Glutamatergic neuron (in vitro differentiated cells): ENCODE results near the gene USP36. TPM values are rescaled to one million over a fixed set of nuclear protein-coding genes. Genes with fewer than 3 reads are reported as not detected.
A peak's percentile ranks its signal among the peaks of the same experiment; 100 is the strongest.

ENCODE experiments used
- DNase-seq: peaks from one replicate; pipeline ENCODE4 v3.0.0; 2022
- H3K27ac Mint-ChIP-seq: one replicate; pipeline ENCODE4 v1.8.0; 2020; ENCODE audit warnings: mild to moderate bottlenecking, mixed read lengths, inconsistent platforms; ENCODE audit not compliant: unreplicated experiment
- H3K27me3 Mint-ChIP-seq: one replicate; pipeline ENCODE4 v1.8.0; 2020; ENCODE audit warnings: mild to moderate bottlenecking, moderate library complexity, mixed read lengths, inconsistent platforms; ENCODE audit not compliant: unreplicated experiment
- H3K36me3 Mint-ChIP-seq: one replicate; pipeline ENCODE4 v1.8.0; 2020; ENCODE audit warnings: mild to moderate bottlenecking, mixed read lengths, inconsistent platforms; ENCODE audit not compliant: unreplicated experiment
- H3K4me1 Mint-ChIP-seq: one replicate; pipeline ENCODE4 v1.8.0; 2020; ENCODE audit warnings: mild to moderate bottlenecking, low read depth, mixed read lengths, inconsistent platforms; ENCODE audit not compliant: unreplicated experiment
- H3K4me3 Mint-ChIP-seq: one replicate; pipeline ENCODE4 v1.8.0; 2020; ENCODE audit warnings: mild to moderate bottlenecking, mixed read lengths, inconsistent platforms; ENCODE audit not compliant: unreplicated experiment
- H3K9me3 Mint-ChIP-seq: one replicate; pipeline ENCODE4 v1.8.0; 2020; ENCODE audit warnings: mild to moderate bottlenecking, moderate library complexity, mixed read lengths, inconsistent platforms; ENCODE audit not compliant: unreplicated experiment
- total RNA-seq: library from RNA; stranded (reverse); fragmentation: NEBNext Ultra II Directional; extraction: Animal tissue kit (Norgen Biotek cat#: 25700); gene quantifications from one replicate; pipeline ENCODE4 v1.2.1, GENCODE V29; 2021; ENCODE audit not compliant: unreplicated experiment
- TF ChIP-seq, protein P1 (sequence below): fragments of 200-600 bp; sonication (generic); IDR thresholded peaks from one replicate; pipeline ENCODE4 v1.5.0; 2021; ENCODE audit not compliant: partially characterized antibody, unreplicated experiment

The USP36 gene
- total RNA-seq, 1 donor from 2014 or later, result 45.3 TPM

DNA sequence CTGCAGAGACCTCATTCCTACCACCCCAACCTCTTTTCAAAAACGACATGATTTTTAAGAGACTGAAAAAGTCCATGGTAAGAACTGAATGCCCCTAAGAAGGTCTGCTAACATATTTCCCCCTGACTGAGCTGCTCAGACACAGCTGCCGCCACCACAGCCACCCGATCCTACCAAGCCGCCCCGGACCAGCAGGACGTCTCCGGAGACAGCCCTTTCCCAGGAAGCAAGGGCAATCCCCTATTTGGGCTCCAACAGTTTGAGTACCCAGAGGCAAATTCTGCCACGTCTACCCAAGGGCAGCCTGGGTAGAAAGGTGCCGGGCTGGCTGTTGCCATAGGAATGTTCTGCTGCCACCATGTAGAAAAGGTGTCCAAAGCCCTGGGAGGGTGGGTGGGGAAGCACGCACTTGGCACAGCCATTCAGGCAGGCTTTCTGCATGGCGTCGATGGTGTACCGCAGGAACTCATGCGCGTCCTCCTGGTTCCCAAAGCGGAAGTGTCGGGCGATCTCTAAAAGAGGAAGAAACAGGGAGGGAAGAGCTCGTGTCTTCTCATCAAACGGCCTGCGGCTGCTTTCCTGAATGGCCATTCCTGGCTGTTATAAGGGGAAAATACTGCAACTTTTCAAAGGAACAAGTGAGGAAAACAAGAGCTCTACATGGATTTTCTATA, 13.6 kb downstream of the USP36 start:
- TF ChIP-seq, protein P1, sequence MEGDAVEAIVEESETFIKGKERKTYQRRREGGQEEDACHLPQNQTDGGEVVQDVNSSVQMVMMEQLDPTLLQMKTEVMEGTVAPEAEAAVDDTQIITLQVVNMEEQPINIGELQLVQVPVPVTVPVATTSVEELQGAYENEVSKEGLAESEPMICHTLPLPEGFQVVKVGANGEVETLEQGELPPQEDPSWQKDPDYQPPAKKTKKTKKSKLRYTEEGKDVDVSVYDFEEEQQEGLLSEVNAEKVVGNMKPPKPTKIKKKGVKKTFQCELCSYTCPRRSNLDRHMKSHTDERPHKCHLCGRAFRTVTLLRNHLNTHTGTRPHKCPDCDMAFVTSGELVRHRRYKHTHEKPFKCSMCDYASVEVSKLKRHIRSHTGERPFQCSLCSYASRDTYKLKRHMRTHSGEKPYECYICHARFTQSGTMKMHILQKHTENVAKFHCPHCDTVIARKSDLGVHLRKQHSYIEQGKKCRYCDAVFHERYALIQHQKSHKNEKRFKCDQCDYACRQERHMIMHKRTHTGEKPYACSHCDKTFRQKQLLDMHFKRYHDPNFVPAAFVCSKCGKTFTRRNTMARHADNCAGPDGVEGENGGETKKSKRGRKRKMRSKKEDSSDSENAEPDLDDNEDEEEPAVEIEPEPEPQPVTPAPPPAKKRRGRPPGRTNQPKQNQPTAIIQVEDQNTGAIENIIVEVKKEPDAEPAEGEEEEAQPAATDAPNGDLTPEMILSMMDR, result no peak
- DNase-seq, result no peak
- Mint-ChIP-seq H3K9me3 (peaks cover 1% of the 10 kb centered on the region), H3K27me3 (peaks cover 9% of the 10 kb centered on the region), H3K36me3 (no peaks in the 10 kb centered on the region), H3K4me1 (peaks cover 2% of the 10 kb centered on the region), H3K27ac (no peak overlapping the region), H3K4me3 (no peak overlapping the region)

DNA sequence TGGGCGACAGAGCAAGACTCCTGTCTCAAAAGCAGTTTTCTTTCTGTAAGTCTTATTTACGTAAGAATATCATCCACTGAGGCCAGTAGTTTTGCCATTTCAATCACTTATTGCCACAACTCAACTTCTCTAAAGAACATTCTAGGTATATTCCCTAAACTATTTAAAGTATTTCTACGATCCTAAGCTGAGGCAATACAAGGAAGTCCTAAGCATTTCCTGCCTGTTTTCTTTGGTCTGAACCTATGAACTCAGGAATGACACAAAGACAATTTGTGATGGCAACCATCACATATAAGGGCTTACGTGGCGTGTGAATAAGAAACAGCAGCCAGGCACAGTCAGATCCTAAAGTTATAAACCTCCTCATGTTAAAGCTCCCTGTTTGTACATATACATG, 14.2 kb downstream of the USP36 start:
- Mint-ChIP-seq H3K4me1 (peaks cover 2% of the 10 kb centered on the region), H3K4me3 (no peak overlapping the region), H3K36me3 (no peaks in the 10 kb centered on the region), H3K27ac (no peak overlapping the region), H3K27me3 (peaks cover 9% of the 10 kb centered on the region), H3K9me3 (peaks cover 1% of the 10 kb centered on the region)
- TF ChIP-seq, protein P1, result no peak
- DNase-seq, result no peak

DNA sequence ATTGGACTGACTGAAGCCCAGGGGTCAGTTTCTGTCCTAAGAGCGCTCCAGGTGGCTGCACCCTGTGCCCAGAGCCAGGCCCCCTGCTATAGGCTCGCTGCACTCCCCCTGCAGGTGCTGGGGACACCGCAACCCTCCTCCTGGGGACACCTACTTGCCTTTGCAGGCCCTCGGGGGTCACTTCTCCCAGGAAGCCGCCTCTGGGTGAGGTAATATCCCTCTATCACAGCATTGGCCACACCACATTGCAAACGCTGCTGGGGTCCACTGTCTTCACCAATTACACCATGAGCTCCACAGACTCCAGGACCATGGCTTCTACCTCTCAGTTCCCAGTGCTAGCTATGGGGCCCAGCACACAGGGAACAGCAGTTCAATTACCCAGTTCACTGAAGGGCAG, 14.9 kb downstream of the USP36 start:
- no peak for DNase-seq
- Mint-ChIP-seq H3K9me3 (peaks cover 1% of the 10 kb centered on the region), H3K27ac (no peak overlapping the region), H3K4me3 (no peak overlapping the region), H3K36me3 (no peaks in the 10 kb centered on the region), H3K27me3 (peaks cover 9% of the 10 kb centered on the region), H3K4me1 (peaks cover 2% of the 10 kb centered on the region)
- TF ChIP-seq, protein P1, result no peak

DNA sequence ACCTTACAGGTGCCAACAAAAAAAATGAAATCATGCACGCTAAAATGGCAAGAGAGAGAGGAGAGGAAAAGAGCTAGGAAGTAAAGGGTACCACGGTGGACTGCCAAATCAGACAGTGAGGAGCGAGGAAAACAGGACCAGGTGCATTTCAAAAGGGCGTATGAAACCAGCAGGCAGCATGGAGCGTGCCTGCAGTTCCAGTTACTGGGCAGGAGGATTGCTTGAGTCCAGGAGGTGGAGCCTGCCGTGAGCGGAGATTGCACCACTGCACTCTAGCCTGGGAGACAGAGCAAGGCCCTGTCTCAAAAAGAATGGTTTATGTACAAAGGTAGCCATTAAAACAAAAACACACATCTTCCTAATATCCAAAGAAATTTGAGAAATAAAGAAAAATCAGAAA, 16.4 kb downstream of the USP36 start:
- no peak for DNase-seq
- TF ChIP-seq, protein P1, result no peak
- Mint-ChIP-seq H3K27ac (no peak overlapping the region), H3K27me3 (peaks cover 9% of the 10 kb centered on the region), H3K4me3 (no peak overlapping the region), H3K9me3 (peaks cover 1% of the 10 kb centered on the region), H3K4me1 (peaks cover 2% of the 10 kb centered on the region), H3K36me3 (no peaks in the 10 kb centered on the region)

DNA sequence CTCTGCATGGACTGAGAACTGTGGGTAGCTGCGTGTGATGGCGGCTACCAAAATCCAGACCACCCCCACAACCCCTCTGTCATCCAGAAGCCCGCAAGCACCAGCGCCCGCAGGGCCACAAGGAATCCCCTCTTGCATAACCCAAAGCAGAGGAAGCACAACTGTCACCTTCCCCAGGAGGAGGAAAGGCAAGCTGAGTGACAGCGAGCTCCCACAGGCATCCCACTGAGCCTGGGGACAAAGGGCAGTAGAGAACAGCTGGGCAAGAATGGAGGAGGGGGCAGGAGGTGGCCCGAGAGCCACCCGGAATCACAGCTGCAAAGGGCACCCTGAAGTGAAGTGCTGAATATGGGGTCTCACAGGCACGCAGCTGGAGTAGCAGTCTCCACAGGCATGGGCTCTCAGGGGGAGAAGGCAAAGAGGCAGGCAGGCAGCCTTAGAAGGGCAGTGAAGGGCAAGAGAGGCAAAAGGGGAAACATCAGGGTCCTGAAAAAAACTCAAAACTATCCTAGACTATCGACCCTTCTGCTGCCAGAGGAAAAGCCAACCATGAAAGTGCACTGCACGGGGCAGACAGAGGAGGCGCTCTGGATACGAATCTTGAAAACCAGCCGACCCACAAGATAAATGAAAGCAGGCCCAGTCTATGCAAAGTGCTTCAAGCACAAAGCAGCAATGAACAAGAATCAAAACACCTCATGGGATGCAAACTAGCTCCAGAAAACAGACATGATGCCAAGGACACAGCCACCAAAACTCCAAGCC, 17.1 kb downstream of the USP36 start:
- H3K4me1 Mint-ChIP-seq, result peaks cover 2% of the 10 kb centered on the region
- DNase-seq, result no peak
- peaks cover 1% of the 10 kb centered on the region for H3K9me3 Mint-ChIP-seq
- TF ChIP-seq, protein P1, result peak; percentile 24
- no peaks in the 10 kb centered on the region for H3K36me3 Mint-ChIP-seq
- no peak overlapping the region for H3K4me3 Mint-ChIP-seq
- H3K27ac Mint-ChIP-seq, result peak overlapping the region; percentile 46
- peaks cover 7% of the 10 kb centered on the region for H3K27me3 Mint-ChIP-seq
